22Rv1 (cell line): Measurements from ENCODE around the gene GRIFIN.

Source experiments
- ZFX ChIP-seq: fragments of 450-650 bp; IDR thresholded peaks from 2 replicates; pipeline ENCODE4 v1.6.1; 2017; ENCODE audit warnings: antibody characterized with exemption, borderline replicate concordance
- TF ChIP-seq, protein P1 (sequence below): fragments of 450-650 bp; IDR thresholded peaks from 2 replicates; pipeline ENCODE4 v1.5.1; 2017; ENCODE audit warnings: mild to moderate bottlenecking

DNA sequence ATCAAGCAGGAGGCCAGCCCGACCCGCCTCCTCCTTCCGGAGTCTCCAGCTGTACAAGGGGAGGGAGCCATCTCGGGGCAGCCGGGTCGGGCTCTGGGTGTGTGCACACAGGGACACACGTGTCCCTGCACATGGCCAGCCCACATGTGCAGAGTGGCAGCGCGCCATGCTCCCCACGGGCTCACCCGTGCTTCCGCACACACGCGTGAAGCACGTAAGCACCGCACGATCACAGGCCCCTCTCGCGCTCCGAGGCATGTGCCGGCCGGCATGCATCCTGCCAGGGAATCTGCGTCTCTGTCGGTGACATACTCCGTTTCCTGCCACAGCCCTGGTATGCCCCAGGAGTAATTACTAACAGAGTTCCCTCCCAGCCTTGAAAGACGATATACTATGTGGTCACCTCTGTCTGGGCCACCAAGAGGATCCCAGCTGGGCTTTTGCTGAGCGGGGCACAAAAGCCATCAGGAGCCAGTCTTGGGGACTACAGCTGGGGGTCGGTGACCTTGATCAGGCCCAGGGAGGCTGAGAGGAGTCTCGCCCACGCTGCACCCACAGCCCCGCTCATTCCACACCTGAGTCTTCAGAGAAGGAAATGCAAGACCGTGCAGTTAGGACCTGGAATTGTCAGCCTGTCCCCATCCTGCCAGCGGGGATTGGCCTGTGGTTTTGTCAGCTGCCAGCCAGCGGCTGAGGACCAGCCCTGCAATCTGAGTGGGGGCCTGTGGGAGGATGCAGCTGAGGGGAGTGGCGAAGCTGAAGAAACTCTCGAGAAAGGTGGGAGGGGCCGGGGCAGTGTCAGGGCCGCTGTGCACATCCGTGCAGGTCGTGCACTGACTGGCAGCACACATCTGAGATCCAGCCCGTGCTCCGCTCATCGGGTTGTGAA lies 32.4 kb upstream of the GRIFIN start:
- TF ChIP-seq, protein P1, sequence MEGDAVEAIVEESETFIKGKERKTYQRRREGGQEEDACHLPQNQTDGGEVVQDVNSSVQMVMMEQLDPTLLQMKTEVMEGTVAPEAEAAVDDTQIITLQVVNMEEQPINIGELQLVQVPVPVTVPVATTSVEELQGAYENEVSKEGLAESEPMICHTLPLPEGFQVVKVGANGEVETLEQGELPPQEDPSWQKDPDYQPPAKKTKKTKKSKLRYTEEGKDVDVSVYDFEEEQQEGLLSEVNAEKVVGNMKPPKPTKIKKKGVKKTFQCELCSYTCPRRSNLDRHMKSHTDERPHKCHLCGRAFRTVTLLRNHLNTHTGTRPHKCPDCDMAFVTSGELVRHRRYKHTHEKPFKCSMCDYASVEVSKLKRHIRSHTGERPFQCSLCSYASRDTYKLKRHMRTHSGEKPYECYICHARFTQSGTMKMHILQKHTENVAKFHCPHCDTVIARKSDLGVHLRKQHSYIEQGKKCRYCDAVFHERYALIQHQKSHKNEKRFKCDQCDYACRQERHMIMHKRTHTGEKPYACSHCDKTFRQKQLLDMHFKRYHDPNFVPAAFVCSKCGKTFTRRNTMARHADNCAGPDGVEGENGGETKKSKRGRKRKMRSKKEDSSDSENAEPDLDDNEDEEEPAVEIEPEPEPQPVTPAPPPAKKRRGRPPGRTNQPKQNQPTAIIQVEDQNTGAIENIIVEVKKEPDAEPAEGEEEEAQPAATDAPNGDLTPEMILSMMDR = no peak
- TF ChIP-seq ZFX = no peak
